CD4-positive, alpha-beta T cell (primary cell): ENCODE results near the gene BEND6. TPM values are rescaled to one million over a fixed set of nuclear protein-coding genes. Genes with fewer than 3 reads are reported as not detected.

Experiments
- ATAC-seq: fragments of 200-7000 bp; cut with Tn5 transposase; one replicate; pipeline ENCODE4 v1.10.0; 2022; ENCODE audit warnings: mild to moderate bottlenecking; ENCODE audit not compliant: poor library complexity
- CTCF ChIA-PET: fragments of 350-600 bp; sonication (Branson Sonifier 250); formaldehyde crosslinking; loops from one replicate; lab custom pipeline; 2021; ENCODE audit warnings: antibody characterized with exemption, inconsistent platforms; lab: Charles Lee
- POLR2A ChIA-PET: fragments of 350-600 bp; sonication (Branson Sonifier 250); formaldehyde crosslinking; loops from one replicate; lab custom pipeline; 2021; ENCODE audit warnings: antibody characterized with exemption, inconsistent platforms; lab: Charles Lee
- DNase-seq, 14 experiments: peaks; one replicate each; pipeline ENCODE4 v3.0.0-alpha.2; 2013 to 2020; ENCODE audit warnings: mixed read lengths in 2 of 14
- H3K27ac ChIP-seq, 2 donors: one replicate each; pipeline versions ENCODE4 v1.5.1 to v1.7.0; 2013; ENCODE audit warnings: low read length in 2 of 2, low read depth in 1 of 2, mild to moderate bottlenecking in 1 of 2
- H3K27me3 ChIP-seq, 2 experiments: 1 replicate in 1 of 2; 2 replicates in 1 of 2; pipeline versions ENCODE4 v1.6.1 to v1.7.0; 2013; ENCODE audit warnings: low read length in 2 of 2, control low read depth in 1 of 2, mild to moderate bottlenecking in 1 of 2, moderate library complexity in 1 of 2; ENCODE audit not compliant: insufficient read depth in 2 of 2, control insufficient read depth in 1 of 2
- H3K36me3 ChIP-seq: one replicate; pipeline ENCODE4 v1.6.1; 2013; ENCODE audit warnings: low read length, control low read depth; ENCODE audit not compliant: insufficient read depth
- H3K4me1 ChIP-seq: one replicate; pipeline ENCODE4 v1.6.1; 2013; ENCODE audit warnings: low read length, control low read depth; ENCODE audit not compliant: insufficient read depth
- H3K4me3 ChIP-seq: one replicate; pipeline ENCODE4 v1.5.1; 2013; ENCODE audit warnings: mild to moderate bottlenecking, low read length, moderate library complexity
- H3K9me3 ChIP-seq, 2 experiments: 1 replicate in 1 of 2; 2 replicates in 1 of 2; pipeline versions ENCODE4 v1.6.1 to v1.7.0; 2013; ENCODE audit warnings: low read length in 2 of 2, mild to moderate bottlenecking in 2 of 2, control low read depth in 1 of 2, moderate library complexity in 1 of 2; ENCODE audit not compliant: control insufficient read depth in 1 of 2, insufficient read depth in 1 of 2
- H3K27ac Mint-ChIP-seq: one replicate; pipeline ENCODE4 v1.8.0; 2020; ENCODE audit warnings: mixed read lengths
- H3K27me3 Mint-ChIP-seq: one replicate; pipeline ENCODE4 v1.8.0; 2021; ENCODE audit warnings: mixed read lengths
- H3K36me3 Mint-ChIP-seq: one replicate; pipeline ENCODE4 v1.8.0; 2021; ENCODE audit warnings: low read depth, mixed read lengths
- H3K4me1 Mint-ChIP-seq: one replicate; pipeline ENCODE4 v1.8.0; 2021; ENCODE audit warnings: low read depth, mixed read lengths
- H3K4me3 Mint-ChIP-seq: one replicate; pipeline ENCODE4 v1.8.0; 2020; ENCODE audit warnings: mild to moderate bottlenecking, mixed read lengths
- H3K9me3 Mint-ChIP-seq: one replicate; pipeline ENCODE4 v1.8.0; 2020; ENCODE audit warnings: mixed read lengths
- intact Hi-C, 2 experiments: fragments of 100-400 bp; cut with DNase I in 1 of 2; cut with micrococcal nuclease in 1 of 2; formaldehyde crosslinking; loops; one replicate each; pipeline versions ENCODE4 v1.15.1 to v1.9.0; 2023 to 2025; cut with DNase I, micrococcal nuclease
- total RNA-seq, 174 experiments: library from RNA in 2 of 174; stranded (reverse) in 2 of 174; gene quantifications; one replicate each; pipeline ENCODE4 v1.2.3 and lab custom pipeline; 2021 to 2026
- TF ChIP-seq, protein P1 (sequence below): fragments of 200-600 bp; IDR thresholded peaks from one replicate; pipeline ENCODE4 v1.8.0; 2022; ENCODE audit warnings: antibody characterized with exemption, mild to moderate bottlenecking

The BEND6 gene
- total RNA-seq, 2 experiments from 2014 or later: not detected

DNA sequence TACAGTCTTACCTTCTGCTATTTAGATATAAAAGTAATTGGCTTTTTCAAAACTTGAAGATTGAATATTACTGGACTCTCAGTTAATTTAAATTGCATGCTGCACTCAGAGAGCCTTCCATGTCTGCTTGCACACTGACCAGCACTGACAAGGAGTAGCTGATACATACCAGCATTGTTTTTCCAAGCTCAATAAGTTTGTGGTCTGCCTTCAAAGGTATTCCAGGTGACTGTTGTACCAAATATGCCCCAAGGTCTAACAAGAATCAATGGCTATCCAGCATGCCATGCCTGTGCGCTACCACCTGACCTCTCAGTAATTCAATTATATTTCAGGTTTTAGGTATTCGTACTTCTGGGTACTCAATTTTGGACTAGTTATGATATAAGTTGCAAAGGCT, 30.0 kb downstream of the BEND6 start:
- Mint-ChIP-seq H3K27ac (no peak overlapping the region), H3K27me3 (peaks cover 30% of the 10 kb centered on the region), H3K4me1 (no peaks in the 10 kb centered on the region), H3K36me3 (no peaks in the 10 kb centered on the region), H3K9me3 (no peaks in the 10 kb centered on the region), H3K4me3 (no peak overlapping the region)
- POLR2A ChIA-PET: no interaction called here
- Histone ChIP-seq H3K4me3 (no peak overlapping the region), H3K9me3 (no peaks in the 10 kb centered on the region), H3K27me3 (peaks cover 0 to 6% of the 10 kb centered on the region in 2 experiments), H3K4me1 (no peaks in the 10 kb centered on the region), H3K36me3 (no peaks in the 10 kb centered on the region), H3K27ac (no peak overlapping the region)
- CTCF ChIA-PET: interaction anchor here (1.0 kb wide), 1 partner anchor 10 kb away, joined by 3 read pairs; no protein-coding TSS in a partner anchor
- ATAC-seq (no peak), DNase-seq (no peak)
- intact Hi-C loops: no loop called here
- TF ChIP-seq, protein P1, sequence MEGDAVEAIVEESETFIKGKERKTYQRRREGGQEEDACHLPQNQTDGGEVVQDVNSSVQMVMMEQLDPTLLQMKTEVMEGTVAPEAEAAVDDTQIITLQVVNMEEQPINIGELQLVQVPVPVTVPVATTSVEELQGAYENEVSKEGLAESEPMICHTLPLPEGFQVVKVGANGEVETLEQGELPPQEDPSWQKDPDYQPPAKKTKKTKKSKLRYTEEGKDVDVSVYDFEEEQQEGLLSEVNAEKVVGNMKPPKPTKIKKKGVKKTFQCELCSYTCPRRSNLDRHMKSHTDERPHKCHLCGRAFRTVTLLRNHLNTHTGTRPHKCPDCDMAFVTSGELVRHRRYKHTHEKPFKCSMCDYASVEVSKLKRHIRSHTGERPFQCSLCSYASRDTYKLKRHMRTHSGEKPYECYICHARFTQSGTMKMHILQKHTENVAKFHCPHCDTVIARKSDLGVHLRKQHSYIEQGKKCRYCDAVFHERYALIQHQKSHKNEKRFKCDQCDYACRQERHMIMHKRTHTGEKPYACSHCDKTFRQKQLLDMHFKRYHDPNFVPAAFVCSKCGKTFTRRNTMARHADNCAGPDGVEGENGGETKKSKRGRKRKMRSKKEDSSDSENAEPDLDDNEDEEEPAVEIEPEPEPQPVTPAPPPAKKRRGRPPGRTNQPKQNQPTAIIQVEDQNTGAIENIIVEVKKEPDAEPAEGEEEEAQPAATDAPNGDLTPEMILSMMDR: no peak

DNA sequence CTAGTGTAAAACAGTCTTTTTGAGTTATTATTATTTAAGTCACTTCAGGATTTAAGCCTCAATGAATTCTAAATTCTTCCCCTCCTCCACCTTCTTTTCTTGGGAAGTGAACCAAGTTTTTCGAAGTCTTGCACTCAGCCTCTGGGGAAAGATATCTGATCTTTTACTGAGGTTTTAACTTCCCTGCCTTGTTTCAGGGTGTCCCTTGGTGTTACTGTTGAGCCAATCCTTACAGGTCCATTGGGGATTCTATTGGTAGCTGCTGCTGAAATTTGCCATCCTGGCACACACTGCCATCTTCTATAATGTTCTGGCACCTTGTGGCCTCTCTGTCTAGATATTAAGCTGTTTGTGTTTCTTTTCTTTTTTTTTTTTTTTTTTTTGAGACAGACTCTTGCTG, 31.7 kb downstream of the BEND6 start:
- H3K27ac Mint-ChIP-seq: no peak overlapping the region
- peaks cover 36% of the 10 kb centered on the region for H3K27me3 Mint-ChIP-seq
- DNase-seq: no peak
- no peak for ATAC-seq
- ChIA-PET CTCF (no interaction called here), POLR2A (no interaction called here)
- H3K36me3 ChIP-seq: no peaks in the 10 kb centered on the region
- H3K36me3 Mint-ChIP-seq: no peaks in the 10 kb centered on the region
- H3K4me1 Mint-ChIP-seq: no peaks in the 10 kb centered on the region
- no peak overlapping the region for H3K27ac ChIP-seq
- H3K4me1 ChIP-seq: no peaks in the 10 kb centered on the region
- no peaks in the 10 kb centered on the region for H3K9me3 Mint-ChIP-seq
- H3K4me3 Mint-ChIP-seq: no peak overlapping the region
- intact Hi-C loops: no loop called here
- H3K9me3 ChIP-seq: no peaks in the 10 kb centered on the region
- no peak overlapping the region for H3K4me3 ChIP-seq
- H3K27me3 ChIP-seq: peaks cover 6 to 15% of the 10 kb centered on the region in 2 experiments
- TF ChIP-seq, protein P1: no peak

DNA sequence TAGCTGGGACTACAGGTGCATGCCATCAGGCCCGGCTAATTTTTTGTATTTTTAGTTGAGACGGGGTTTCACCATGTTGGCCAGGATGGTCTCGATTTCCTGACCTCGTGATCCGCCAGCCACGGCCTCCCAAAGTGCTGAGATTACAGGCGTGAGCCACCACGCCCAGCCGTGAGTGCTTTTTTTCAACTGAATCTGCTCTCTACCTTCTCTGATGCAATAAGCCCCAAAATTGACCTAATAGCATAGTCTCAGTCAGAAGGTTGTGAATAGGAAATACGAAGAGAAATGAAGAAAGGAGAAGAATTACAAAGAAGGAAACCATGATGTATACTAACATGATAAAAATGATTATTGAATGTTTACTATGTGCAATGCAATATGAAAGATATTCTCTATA, 33.2 kb downstream of the BEND6 start:
- TF ChIP-seq, protein P1: no peak
- no peaks in the 10 kb centered on the region for H3K4me1 ChIP-seq
- intact Hi-C loops: no loop called here
- DNase-seq (no peak), ATAC-seq (no peak)
- H3K4me3 ChIP-seq: no peak overlapping the region
- H3K9me3 Mint-ChIP-seq: no peaks in the 10 kb centered on the region
- no peaks in the 10 kb centered on the region for H3K36me3 ChIP-seq
- peaks cover 10 to 15% of the 10 kb centered on the region in 2 experiments for H3K27me3 ChIP-seq
- no peak overlapping the region for H3K27ac Mint-ChIP-seq
- POLR2A ChIA-PET: no interaction called here
- H3K36me3 Mint-ChIP-seq: no peaks in the 10 kb centered on the region
- H3K27me3 Mint-ChIP-seq: peaks cover 44% of the 10 kb centered on the region
- CTCF ChIA-PET: no interaction called here
- no peaks in the 10 kb centered on the region for H3K4me1 Mint-ChIP-seq
- H3K27ac ChIP-seq: no peak overlapping the region
- no peak overlapping the region for H3K4me3 Mint-ChIP-seq
- H3K9me3 ChIP-seq: no peaks in the 10 kb centered on the region
